HG02973 (cell line): ENCODE data around the gene HINT3.
"Not testable (repeated sequence)": the region's sequence is repeated elsewhere in the genome, so short reads cannot be mapped to it uniquely, and the experiment has no call there.

Experiments
- ATAC-seq: cut with Tn5 transposase; IDR thresholded peaks from one replicate; pipeline ENCODE4 v1.9.1; 2021; ENCODE audit warnings: moderate library complexity; ENCODE audit not compliant: unreplicated experiment

HINT3 gene

DNA sequence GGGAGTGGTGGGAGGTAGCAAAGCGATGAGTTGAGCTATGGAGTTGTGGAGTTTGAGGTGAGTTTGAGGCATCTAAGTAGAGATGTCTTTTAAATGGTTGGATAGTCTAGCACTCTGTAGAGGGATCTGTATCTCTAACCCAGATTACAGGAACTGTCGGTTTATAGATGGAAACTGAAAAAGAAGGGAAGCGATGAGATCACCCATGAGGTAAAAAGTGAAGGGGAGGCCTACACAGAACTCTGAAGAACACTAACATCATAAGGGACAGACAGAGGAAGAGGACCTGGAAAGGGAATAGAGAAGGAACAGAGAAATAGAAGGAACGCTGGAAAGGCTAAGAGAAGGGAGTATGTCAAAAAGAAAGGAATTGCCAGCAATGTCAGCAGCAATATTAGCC, 2.5 kb downstream of the HINT3 start:
- ATAC-seq = no peak

DNA sequence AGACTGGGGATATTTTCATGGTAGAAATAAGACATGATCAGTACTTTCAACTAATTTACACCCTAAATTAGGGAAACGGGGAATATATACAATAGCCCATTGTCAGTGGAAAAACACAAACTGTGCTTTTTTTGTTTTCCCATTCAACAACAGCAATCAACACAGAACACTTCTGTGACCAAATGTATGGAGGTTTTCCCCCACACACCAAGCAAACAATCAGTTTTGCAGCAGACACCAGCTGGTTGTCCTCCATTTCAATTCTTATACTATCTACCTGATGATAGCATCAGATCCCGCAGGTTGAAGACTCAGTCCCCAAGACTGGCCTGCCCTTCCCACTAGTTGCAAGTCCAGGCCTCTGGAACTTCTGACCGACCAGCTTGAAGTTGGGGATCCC, 4.5 kb downstream of the HINT3 start:
- ATAC-seq = no peak

DNA sequence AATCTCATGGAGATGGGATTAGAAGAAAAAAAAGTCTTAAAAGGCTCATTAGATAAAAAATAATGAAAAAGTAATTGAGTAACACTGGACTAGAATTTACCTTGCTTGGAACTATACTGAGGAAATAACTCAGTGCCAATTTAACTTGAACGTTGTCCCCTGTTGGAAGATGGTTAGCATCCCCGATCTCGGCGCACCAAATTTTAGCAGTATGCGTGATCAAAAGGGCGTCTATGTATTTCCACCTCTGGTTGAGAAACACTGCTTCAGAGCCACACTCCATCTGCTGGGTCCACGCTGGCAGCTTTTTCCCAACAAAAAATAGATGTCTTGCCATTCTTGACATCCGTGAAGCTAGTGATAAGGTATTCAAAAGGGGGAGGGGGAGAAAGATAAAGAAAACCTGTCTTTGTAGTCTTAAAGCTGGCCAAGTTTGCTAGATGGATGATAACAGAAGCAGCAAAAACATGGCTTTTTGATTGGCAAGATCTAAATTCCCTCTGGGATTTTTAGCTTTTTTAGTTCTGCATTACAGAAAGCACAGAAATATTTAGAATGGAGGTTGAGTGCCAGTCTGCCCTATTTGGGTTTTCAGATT, 6.4 kb downstream of the HINT3 start:
- no peak for ATAC-seq

DNA sequence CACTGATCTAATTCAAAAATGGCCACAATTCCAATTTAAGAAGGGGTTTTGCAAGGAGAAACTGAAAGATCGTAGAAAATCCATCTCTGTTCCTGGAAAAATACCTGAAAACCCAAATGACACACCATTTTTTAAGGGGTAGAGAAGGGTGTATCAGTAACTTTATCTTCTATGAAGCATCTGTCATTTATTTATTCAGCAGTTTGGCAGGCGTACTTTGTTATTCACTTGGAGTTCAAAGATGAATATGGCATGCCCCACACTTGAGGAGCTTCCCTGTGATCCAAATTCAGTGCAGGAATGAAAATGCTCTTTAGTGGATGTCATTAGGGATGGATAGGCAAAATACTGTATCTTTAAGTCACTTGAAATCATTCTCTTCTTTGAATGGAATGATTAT, 7.2 kb downstream of the HINT3 start:
- ATAC-seq = no peak

DNA sequence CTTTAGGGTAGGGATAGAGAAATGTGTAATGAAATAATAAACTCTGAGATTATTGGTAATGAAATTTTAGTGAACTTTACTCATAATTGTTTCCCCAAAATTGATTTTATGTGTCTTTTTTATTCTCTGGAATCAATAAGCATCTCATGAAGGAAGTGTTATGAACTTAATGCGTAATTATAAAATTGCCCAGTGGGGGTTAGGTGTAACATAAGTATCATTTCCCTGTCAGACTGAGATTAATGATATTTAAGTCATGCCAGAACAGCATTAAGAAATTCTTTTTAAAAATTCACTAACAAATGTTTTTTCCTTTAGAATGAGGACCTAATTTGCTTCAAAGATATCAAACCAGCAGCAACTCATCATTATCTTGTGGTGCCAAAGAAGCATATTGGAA, 10.0 kb downstream of the HINT3 start:
- ATAC-seq = no peak

DNA sequence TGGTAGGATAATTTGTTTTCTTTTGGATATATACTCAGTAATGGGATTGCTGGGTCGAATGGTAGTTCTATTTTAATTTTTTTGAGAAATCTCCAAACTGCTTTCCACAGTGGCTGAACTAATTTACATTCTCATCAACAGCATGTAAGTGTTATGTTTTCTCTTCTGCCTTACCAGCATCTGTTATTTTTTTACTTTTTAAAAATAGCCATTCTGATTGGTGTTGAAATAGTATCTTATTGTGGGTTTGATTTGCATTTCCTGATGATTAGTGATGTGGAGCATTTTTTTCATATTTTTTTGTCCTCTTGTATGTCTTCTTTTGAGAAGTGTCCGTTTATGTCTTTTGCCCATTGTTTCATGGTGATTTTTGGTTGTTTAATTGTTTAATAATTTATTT, 11.9 kb downstream of the HINT3 start:
- ATAC-seq = no peak

DNA sequence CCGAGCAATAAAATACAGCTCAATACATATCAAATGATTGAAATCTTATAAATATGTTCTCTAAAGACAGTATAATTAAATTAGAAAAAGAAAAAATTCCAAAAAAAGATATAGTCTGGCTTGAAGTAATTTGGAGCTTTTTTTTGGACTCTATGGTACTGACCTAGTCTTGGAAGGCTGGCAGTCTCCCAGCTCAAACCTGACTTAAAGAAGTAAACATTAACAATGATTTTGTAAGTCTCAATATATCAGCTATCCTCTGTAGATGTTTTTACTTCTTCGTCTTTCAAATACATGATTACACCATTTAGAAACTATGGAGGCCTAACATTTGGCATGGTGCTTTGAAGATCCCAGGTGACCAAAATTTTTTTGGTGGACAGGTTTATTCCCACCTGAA, 14.2 kb downstream of the HINT3 start:
- ATAC-seq = no peak

DNA sequence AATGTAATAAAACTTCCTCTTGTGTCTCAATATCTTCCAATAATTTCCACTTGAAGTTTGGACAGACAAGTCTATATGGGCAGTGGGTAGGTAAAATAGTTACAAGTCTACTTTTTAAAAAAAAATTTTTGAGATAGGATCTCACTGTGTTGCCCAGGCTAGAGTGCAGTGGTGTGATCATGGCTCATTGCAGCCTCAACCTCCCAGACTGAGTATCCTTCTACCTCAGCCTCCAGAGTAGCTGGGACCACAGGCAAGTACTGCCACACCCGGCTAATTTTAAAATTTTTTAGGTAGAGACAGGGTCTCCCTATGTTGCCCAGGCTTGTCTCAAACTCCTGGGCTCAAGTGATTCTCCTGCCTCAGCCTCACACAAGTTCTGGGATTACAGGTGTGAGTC, 15.9 kb downstream of the HINT3 start:
- not testable (repeated sequence) for ATAC-seq

DNA sequence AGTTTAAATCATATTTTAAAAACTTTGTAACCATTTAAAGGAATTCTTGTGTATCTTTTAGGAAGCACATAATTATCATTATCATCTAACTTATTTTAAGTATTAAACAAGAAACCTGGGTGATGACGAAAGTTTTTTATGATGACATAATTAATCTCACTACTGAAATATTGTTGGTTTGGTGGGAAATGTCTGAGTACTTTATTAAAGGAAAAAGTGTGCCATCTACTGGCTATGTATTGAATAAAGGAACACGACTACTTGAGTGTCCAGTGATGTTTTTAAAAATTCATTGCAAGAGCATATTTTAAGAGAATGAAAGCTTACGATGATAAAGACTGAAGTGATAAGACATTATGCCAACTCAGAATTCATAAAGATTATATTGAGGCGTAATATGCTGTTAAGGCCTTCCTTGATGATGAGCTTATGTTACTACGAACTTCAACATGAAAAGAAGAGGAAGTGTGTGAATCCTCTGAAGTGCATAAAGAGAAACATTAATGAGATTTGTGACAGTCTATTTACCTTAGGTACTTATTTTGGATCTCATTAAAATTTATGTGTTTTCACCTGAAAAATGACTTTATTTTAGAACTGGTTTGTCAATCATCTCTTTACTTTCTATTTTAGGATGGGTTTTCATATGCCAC, 17.8 kb downstream of the HINT3 start:
- peak; percentile 85 for ATAC-seq

DNA sequence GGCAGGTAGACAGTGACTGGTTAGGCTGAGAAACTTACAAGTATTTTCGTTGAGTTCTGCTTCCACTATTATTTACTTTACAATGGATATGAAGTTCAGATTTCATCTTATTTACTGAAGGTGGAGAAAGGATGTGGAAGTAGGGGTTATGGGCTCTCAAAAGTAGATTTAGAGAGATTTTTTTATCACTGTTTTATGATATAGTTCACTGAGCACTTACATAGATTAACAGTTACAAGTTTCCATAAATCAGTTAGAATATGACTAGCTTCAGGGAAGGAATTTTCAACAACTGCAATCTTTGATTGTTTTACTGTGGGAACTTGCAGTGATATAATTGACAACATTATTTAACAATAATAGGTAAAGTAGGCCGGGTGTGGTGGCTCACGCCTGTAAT, 22.5 kb downstream of the HINT3 start:
- ATAC-seq = no peak

DNA sequence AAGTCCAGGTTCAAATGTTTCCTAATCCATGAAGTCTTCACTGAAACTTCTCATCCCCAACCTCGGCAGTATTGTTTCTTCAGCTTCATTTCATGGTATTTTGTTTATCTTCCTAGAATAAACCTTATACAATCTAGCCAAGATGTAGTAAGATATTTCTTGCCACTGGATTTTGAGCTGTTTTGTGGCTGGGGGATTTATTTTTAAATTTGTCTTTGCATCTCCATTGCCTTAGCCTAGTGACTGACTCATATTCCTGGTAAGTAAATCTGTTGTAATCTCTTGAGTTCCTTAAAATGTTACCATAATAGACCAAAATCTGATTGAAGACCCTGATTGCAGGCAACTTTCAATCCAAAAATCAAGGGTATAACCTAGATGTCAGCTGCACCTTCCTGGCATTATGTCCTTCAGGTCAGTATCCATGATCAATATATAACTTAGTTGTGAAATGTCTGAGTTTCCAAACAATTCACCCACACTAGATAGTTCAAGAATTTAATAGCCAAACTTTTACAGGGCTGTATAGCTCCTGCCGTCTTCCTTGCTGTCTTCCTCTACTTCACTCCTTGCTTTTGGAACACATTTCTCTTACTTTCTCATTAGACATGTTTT, 25.1 kb downstream of the HINT3 start:
- ATAC-seq = no peak

DNA sequence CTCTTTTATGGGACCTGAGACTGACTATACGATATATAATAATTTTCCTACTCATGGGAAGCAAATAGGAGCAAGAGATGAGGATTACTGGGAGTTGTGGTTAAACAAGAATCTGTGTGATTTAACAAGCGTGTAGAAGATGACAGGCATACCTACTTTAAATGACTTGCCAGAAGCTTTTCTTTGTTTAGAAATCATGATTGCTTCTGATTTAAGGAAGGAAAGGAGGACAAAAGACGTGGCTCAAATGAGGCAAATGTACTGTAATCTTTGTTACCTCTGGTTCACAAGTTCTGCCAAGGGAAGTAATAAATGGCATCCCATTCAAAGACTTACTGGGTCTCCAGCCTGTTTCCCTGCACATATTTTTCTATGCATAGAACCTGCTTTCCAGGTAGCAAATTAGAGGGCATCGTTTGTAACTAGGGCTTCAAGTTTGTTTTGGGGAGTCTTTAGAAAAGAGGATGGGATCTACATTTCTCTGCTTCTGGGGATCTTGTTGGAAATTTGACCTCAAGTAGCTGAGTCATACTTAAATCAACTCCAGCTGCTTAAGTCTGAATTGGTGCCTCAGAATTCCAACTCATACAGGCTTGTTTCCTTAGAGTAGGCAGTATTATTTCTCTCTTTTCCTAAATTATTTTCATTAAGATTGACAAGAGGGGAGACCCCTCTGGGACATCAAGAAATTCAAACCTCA, 26.8 kb downstream of the HINT3 start:
- no peak for ATAC-seq

DNA sequence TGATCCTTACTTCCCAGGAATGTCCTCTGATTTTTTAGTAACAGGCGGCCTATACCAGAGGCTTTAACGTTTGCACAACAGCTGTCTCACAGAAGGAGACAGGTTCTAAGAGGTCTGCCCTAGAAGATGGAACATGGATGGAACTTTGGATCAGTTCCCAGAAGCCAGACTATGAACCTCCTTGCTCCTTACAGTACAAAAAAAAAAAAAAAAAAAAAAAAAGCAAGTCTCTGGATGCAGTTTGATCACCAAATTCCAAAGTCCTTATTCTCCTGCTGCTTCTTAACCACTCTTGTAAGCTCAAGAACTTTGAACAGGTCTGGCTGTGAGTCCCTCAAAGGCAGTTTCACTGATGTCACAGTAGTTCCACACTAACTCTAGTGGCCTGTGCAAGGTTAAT, 27.7 kb downstream of the HINT3 start:
- no peak for ATAC-seq

DNA sequence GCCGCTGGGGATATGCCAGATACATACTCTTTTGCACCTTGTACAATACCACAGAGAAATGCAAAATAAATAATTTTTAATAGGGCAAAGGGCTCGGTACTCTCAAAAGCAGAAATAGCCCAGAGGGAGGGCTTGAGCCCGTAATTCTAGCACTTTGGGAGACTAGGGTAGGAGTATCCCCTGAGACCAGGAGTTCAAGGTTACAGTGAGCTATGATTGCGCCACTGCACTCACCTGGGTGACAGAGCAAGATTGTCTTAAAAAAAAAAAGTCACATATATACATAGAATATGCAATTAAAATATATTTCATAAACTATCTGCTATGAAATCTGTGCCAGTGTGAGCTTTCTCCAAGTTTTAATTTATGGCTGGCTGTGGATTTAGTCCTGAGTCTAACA, 29.0 kb downstream of the HINT3 start:
- no peak for ATAC-seq

DNA sequence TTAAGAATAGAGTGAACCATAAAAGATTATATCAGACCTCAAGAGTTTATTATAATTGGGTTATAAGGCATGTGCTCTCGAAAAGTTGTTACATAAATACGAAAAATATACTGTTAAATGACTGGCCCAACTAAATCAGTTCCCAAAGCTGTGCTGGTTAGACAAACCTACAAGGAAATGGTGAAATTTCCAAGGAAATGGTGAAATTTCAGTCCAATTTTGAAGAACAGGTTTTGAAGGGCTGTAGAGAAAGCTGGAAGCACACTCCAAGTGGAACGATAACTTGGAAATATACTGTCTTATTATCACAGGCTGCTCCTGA, 29.4 kb downstream of the HINT3 start:
- ATAC-seq = no peak

DNA sequence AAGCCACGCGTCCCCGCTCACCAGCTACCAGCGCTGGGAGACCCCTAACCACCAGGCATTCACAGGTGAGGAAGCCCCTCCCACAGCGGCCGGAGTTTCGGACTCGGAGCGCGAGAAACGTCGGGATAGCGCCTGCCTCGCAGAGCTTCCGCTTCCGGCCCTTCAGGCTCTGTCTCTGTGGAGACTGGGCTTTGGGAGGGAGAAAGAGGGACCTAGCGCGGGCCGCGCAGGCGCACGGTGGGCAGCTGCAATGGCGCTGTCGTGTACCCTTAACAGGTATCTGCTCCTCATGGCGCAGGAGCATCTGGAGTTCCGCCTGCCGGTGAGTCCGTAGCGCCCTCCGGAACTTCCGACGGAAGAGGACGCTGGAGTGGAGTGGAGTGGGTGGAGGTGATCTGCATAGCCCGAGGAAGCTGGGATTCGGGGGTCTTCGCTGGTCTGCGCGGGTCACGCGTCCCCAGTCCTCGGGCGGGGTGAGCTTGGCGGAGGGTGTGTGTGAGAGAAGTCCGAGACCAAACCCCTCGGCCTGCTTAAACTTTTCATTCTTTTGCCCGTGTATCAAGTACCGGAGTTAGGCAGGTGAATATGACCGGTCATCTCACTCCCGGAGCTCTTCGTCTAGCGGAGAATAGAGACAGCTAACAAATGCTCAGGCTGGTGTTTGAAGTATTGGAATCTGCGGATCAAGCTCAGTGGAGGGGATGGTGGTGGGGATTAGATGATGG, 29.9 kb downstream of the HINT3 start, which contains the start of gene TRMT11:
Gene TRMT11 (plus strand): TSS at position 240 of the 725 bp plus-strand sequence. CDS start 11 bp downstream, at position 251.
- peak; percentile 96 for ATAC-seq

DNA sequence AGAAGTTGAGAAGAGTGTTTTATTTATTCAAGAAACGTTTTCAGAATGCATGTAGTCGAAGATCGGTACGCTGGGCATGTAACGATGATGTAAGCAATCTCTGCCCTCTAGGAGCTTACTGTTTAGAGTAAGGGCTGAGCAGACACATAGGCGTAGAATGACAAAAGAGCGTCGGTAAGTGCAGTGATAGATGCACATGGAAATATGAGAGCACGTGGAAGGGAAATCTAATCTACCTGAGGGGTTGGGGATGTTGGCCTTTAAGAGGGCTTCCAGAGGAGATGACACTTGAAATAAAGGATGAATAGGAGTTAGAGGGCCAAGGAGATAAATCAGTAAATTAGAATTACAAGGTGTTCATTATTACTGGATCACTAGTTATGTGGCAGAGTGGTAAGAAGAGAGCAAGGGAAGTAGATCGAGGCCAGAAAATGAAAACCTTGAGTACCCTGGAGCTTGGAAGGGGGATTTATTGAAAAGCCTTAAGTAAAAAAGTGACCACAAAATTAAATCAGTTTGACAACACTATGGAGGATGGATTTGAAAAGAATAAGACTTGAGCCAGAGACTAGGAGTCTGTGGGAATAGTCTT, 30.6 kb downstream of the HINT3 start:
- ATAC-seq = peak; percentile 46

DNA sequence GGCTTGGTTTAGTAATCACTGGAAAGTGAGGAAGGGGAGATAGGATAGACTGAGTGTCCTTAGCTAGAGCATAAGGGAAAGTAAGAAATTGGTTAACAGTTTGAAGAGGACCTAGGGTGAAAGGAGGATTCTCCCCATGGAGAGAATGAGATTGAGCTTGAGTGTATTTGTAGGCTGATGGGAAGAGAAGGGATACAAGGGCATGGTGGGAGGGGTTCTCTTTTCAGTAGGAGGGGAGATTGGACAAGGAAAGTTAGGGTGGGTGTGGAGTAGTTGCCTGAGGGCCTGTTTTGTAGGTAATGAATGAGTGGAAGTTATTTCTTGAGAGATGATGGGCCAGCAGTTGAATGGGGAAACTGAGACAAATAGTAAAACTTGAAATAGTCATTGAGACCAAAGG, 31.7 kb downstream of the HINT3 start:
- ATAC-seq = no peak

DNA sequence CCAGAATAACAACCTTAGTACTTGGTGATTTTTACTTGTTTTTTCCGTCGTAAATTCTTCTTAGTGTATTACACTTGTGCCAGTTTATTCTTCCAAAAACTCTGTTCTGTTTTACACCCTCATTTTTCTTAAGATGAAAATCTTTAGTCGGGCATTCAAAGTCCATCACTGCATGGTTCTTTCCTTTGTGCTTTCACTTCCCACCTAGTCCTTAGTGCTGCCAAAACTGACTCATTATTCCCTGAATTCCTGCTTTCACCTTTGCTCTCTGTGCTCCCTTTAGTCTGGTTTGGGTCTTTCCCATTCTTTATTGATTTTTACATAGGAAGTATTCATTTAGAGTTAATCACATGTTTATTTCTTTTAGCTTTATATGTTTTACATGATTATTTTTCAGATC, 33.1 kb downstream of the HINT3 start:
- no peak for ATAC-seq

DNA sequence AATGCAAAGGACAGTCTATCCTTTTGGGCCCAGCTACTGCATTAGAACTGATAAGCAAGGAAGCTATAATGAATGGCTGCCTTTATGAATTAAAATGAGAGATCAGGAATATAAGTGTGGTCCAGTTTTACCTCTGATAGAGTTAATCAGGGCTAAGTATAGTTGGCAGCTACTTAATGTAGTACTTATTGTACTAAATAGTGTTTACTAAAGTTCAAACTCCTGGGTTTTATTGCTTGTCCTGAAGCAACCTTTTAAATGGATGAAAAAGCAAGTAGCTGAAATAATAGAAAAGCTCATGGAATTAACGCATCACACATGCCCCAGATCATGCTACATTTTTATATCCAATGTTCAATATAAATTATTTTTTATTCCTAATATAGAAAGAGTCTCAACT, 35.1 kb downstream of the HINT3 start:
- ATAC-seq = no peak
